GM21390 (cell line): Measurements from ENCODE around the gene MRPS10.
A peak's percentile ranks its signal among the peaks of the same experiment; 100 is the strongest.

Experiments used
- ATAC-seq: cut with Tn5 transposase; IDR thresholded peaks from one replicate; pipeline ENCODE4 v1.9.1; 2021; ENCODE audit not compliant: unreplicated experiment

MRPS10 gene

GRCh38 chr6:42217519-42218367 lies at the start of gene MRPS10:
TSS of gene MRPS10 (minus strand) at chr6:42217861. CDS start at chr6:42217849, 12 bp downstream.
- peak; percentile 89 for ATAC-seq

GRCh38 chr6:42266538-42266937 lies 48.9 kb upstream of the MRPS10 start:
- no peak for ATAC-seq

- no peak for ATAC-seq
These were observed 47.3 kb upstream of the MRPS10 start for GRCh38 chr6:42264852-42265390.

DNA sequence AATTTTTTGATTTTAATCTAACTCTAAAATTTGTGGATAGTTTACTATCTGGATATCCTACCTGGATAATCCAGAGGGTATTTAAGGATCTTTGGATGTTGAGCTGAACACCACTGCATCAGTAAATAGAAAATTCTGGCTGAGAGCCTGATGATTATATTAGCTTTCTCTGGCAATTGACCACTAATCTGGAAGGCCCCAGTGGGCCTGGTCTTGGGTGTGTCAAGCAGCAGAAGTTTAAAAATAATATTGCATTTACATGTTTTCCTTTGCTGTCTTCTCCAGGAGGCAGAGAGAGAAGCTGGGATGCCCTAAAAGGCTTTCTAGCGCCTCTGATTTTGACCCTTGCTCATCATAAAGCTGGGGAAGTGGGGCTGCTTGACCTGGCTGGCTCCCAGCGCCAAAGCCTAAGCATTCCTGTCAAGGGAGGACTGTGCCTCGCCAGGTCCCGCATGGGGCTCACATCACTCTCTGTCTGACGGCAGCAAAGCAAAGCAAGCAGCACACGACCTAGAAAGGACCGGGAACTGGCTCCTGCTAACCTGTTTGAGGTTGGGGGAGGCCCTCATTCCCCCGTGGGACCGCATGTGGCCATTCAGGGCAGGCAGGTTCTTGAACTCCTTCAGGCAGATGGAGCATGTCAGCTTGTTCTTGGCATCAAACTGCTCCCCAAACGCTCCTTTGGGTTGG lies 46.6 kb upstream of the MRPS10 start:
- ATAC-seq = no peak

DNA sequence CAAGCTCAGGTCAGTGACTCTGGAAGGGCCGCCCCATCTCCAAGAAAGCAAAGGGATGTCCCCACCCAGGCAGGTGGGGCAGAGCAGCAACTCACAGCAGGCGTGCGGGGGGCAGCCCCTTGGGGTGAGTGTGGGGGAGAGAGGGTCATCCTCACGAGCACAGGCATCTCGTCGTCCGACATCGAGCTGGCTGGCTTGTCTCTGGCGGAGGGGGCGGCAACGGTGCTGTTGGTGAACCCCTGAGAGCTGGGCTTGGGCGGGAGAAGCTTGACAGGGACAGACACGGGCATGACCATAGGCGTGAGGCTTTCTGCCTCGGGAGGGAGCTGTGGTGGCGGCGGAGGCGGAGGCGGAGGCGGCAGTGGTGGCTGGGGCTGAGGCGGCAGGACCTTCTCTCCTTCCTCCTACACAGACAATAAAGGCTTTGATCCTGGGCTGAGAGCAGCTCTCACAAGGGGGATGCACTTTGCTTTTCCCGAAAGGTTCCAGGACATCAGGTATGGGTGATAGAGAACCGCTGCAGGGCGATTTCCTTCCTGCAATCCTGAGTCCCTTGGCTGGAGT lies 45.6 kb upstream of the MRPS10 start:
- ATAC-seq = no peak

GRCh38 chr6:42260972-42261371 lies 43.3 kb upstream of the MRPS10 start:
- ATAC-seq = no peak

- no peak for ATAC-seq
These were observed 42.8 kb upstream of the MRPS10 start for GRCh38 chr6:42260396-42260888.

GRCh38 chr6:42259841-42260395 lies 42.3 kb upstream of the MRPS10 start:
- no peak for ATAC-seq

GRCh38 chr6:42259286-42259685 lies 41.6 kb upstream of the MRPS10 start:
- ATAC-seq = no peak

- no peak for ATAC-seq
These were observed 40.0 kb upstream of the MRPS10 start for GRCh38 chr6:42257614-42258013.

- no peak for ATAC-seq
These were observed 39.4 kb upstream of the MRPS10 start for GRCh38 chr6:42257063-42257462.

- ATAC-seq = no peak
These were observed 37.4 kb upstream of the MRPS10 start for GRCh38 chr6:42255050-42255449.

DNA sequence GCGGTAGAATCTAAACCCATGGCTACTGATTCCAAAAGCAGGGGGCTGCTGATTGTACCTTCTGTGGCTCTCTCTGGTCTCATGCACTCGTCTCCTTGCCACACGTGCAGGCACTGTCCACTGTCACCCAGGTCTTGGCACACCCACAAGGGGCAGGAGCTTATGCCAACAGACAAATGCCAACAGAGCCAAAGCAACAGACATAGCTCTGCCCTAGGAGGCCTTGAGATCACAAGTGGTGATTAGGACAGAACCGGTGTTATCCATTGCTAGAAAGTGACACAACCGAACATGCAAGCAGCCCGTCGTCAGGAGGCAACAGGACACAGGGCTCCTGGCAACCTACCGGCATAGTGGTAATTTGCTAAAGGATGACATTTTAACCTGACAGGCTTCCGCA lies 36.8 kb upstream of the MRPS10 start:
- ATAC-seq = no peak

GRCh38 chr6:42251911-42252637 lies 34.4 kb upstream of the MRPS10 start:
- ATAC-seq = no peak

GRCh38 chr6:42251500-42251899 lies 33.8 kb upstream of the MRPS10 start:
- no peak for ATAC-seq

DNA sequence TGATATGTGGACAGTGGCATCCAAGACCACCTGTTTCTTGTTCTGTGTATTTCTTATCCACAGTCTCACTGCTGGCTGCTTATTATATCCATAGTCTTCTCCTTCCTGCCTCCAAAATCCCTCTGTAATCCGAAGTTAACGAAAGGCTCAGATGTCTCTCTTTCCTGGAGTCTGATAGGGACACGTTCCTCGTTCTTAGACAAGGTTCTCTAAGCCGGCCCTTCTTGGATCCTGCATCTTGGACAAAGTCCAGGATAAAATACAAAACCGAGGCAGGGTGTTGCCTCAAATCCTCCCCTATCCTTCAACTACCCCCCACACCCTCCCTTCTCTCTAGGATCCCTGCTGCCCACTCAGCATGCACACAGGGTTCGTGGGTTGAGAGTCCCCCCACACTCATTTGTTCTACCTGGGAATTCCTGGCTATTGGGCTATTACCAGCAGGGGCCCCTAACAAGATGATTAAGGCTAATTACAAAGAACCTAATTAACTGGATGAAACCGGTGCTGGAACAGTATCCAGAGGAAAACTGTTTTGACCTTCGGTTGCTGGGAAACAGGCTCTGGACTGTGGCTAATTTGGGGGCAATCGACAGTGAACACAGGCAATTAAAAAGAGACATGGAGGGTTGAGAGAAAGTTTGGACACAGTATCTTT lies 32.7 kb upstream of the MRPS10 start:
- no peak for ATAC-seq

- no peak for ATAC-seq
These were observed 31.6 kb upstream of the MRPS10 start for GRCh38 chr6:42249279-42249678.

DNA sequence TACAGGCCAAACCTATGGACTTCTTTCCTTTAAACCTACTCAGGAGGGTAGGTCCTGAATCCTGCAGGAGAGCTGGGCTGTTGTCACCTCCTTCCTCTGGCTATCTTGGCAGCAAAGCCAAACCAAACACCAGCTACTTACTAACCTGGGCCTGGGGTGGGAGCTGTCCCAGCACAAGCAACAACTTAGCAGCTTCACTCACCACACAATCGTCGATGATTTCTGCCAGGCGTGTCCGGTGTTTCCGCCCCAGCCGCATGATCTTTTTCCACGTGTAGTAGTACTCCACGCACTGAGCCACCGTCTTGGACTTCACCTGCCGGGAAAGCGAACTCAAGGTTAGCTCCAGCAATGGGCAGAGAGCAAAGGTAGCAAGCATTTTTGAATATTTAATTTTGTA lies 25.4 kb upstream of the MRPS10 start:
- no peak for ATAC-seq

DNA sequence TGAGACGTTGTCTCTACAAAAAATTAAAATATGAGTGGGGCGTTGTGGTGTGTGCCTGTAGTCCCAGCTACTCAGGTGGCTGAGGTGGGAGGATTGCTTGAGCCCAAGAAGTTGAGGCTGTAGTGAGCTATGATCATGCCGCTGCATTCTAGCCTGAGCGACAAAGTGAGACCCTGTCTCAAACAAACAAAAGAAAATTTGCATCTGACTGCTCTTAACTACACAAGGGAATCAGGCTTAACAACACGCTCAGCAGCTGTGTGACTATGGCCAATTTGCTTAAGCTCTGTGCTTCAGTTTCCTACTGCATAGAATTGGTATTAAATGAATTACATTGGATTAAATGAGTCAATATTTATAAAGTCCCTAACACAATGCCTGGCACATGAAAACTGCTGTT lies 24.3 kb upstream of the MRPS10 start:
- ATAC-seq = no peak

DNA sequence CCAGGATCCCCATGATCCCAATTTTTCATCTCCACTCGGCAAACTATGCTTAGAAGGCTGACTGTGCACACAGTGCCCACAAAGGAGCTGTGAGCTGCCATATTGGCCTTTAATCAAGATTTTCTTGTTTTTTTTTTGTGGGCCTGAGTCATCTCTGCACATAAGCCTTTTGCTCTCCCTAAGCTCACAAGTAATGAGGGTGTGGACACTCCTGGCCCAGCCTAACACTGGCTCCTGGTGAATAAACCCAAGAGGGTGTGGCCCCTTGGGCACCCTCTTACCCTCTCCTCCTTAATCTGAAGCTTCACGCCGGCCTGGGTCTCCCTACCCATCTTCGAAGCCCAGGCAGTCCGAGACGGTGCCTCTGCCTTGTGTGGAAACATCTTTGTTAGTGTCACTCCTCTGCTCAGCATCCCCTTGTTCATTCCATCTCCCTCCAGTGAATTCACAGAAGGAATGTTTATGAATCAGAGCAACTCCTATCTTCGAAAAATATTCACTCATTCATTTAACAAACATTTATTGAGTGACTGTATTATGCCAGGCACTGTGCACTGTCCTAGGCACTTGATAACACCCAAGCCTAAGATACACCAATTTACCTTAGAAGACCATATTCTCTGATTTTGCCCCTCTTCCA lies 22.2 kb upstream of the MRPS10 start:
- no peak for ATAC-seq
